ENCODE measurements around the gene ADAMTS13. TPM values are rescaled to one million over a fixed set of nuclear protein-coding genes. Genes with fewer than 3 reads are reported as not detected.
"Not testable (repeated sequence)": the region's sequence is repeated elsewhere in the genome, so short reads cannot be mapped to it uniquely, and the experiment has no call there.

ADAMTS13 gene
- polyA plus RNA-seq, 1 donor = 7.8 TPM

DNA sequence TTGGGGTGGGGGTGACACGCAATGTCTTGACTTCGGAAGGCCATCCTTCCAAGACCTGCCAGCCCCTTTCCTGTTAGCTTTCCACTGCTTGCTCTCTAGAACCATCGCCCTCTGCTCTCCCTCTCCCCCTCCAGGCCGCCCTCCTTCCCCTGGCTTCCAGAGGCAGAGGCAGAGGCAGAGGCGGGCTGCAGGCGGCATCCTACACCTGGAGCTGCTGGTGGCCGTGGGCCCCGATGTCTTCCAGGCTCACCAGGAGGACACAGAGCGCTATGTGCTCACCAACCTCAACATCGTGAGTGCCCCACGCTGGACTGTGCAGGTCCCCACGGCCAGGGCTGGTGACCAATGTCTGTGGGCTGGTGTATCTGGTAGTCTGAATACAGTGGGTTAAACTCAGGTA lies 2.0 kb downstream of the ADAMTS13 start:
- no peak for DNase-seq (ENCODE audit: low read depth)

DNA sequence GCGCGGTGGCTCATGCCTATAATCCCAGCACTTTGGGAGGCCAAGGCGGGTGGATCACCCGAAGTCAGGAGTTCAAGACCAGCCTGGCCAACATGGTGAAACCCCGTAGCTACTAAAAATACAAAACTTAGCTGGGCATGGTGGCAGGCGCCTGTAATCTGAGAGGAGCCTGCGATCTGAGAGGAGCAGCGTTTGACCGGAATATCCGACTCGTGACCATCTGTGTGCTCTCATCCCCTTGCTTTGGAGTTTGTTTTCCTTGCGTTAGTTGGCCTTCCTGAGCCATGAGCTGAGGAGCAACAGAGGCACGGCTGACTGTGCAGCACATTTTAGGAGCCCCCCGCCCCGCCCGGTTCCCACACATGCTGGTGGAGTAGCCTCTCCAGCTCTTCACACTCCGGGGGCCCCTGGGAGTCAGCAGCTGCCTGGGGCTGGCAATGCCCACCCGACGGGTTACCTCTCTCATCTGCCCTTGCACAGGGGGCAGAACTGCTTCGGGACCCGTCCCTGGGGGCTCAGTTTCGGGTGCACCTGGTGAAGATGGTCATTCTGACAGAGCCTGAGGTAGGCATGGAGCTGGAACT lies 3.0 kb downstream of the ADAMTS13 start:
- no peak for DNase-seq (ENCODE audit: low read depth)

DNA sequence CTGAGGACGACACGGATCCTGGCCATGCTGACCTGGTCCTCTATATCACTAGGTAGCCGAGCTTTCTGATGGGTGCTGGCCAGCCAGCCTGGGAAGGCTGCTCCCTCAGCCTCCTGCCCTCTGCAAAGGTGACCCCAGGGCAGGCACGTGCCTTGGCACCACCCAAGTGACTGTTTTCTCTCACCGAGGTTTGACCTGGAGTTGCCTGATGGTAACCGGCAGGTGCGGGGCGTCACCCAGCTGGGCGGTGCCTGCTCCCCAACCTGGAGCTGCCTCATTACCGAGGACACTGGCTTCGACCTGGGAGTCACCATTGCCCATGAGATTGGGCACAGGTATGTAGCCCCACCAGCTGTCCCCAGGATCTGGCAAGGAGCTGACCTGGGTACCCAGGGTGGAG lies 3.8 kb downstream of the ADAMTS13 start:
- no peak for DNase-seq (ENCODE audit: low read depth)

DNA sequence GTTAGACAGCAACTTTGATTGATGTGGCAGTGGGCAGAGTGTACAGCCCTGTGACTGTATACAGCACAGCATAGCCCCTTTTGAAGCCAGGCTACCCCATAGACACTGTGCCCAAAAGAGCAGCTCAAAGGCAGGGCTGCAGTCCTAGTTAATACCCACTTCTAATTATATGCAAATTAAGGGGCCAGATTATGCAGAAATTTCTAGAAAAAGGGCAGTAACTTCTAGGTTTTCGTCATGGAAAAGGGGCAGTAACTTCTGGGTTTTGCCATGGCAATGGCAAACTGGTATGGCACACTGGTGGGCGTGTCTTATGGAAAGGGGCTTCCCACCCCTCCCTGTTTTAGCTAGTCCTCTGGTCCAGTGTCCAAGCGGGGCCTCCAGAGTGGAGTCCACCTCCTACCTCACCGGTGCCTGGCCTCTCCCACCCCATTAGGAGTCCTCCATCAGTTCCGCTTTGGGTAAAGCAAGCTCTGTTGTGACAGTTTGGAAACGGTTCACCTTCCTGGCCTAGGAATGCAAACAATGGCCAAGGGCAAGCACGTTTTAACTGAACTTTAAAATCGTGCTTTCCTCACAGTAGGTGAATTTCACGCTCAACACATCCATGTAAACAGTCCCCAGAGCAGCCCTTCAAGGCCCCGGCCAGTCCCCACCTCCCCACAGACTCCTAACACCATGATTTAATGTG lies 5.6 kb downstream of the ADAMTS13 start:
- DNase-seq (ENCODE audit: low read depth) = no peak

DNA sequence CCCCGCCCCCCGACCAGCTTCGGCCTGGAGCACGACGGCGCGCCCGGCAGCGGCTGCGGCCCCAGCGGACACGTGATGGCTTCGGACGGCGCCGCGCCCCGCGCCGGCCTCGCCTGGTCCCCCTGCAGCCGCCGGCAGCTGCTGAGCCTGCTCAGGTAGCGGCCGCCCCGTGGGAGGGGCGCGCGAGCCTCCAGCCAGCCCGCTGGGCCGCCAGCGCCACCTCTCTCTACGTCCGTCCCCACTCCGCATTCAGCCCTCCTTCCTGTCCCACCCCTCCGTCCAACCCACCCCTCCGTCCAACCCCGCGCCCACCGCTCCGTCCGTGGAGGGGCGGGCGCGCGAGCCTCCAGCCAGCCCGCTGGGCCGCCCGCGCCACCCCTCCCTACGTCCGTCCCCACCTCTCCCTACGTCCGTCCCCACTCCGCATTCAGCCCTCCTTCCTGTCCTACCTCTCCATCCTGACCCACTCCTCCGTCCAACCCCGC lies 6.5 kb downstream of the ADAMTS13 start:
- no peak for DNase-seq (ENCODE audit: low read depth)

DNA sequence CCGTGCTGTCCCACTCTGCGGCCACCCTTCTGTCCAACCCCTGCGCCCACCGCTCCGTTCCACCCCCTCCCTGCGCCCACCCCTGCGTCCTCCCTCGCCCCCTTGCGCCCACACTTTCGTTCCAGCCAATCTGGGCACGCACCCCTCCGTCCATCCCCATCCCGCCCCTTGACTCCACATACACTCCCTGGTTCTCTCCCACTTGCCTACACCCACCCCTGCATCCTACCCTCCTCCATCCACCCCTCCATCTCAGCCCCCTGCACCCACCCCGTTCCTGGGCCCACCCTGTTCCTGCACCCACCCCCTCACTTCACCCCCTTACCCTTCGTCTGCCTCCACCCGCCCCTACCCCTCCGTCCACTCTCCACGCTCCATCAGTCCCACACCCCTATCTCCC lies 7.0 kb downstream of the ADAMTS13 start:
- no peak for DNase-seq (ENCODE audit: low read depth)

DNA sequence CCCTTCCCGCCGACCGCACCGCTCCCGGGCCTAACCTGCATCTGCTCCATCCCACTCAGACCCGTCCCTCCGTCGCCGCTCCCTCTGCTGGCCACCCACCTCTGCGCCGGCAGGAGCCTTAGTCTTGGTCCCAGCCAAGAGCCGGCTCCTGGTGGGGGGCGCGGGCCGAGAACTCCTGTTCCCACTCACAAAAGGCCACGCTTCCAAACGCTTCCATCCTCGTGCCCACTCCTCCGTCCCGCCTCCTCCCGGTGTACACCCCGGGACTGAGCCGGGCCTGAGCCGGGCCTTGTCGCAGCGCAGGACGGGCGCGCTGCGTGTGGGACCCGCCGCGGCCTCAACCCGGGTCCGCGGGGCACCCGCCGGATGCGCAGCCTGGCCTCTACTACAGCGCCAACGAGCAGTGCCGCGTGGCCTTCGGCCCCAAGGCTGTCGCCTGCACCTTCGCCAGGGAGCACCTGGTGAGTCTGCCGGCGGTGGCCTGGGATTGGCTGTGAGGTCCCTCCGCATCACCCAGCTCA lies 7.5 kb downstream of the ADAMTS13 start:
- DNase-seq (ENCODE audit: low read depth) = no peak

DNA sequence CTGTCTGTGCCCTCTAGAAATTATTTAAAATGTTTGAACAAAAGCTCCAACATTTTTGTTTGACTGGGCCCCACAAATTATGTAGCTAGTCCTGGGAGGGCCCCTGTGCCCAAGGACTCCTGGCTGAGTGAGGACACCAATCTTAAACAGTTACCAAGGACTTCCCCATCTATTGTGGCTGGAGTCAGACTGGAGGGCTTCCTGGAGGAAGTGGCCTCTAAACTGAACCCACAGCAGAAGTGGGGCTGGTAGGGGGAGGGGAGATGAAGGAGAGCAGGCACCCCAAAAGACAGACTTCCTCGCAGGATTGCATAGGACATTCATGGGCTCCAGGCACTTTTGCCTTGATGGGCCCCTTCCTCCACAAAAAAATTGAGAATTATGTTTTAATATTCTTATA lies 8.1 kb downstream of the ADAMTS13 start:
- no peak for DNase-seq (ENCODE audit: low read depth)

DNA sequence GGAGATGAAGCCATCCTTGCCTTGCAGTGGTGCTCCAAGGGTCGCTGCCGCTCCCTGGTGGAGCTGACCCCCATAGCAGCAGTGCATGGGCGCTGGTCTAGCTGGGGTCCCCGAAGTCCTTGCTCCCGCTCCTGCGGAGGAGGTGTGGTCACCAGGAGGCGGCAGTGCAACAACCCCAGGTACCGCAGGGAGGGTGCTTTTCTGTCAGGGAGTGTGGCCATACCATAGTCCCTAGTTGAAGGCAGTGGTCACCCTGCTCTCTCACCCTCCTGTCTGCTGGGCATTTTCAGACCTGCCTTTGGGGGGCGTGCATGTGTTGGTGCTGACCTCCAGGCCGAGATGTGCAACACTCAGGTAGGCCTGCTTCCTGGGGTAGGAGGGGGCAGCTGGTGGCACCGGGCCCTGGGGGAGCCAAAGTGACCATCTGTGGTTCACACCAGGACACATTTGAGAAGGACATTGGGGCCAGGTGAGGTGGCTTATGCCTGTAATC lies 11.2 kb downstream of the ADAMTS13 start:
- no peak for DNase-seq (ENCODE audit: low read depth)

DNA sequence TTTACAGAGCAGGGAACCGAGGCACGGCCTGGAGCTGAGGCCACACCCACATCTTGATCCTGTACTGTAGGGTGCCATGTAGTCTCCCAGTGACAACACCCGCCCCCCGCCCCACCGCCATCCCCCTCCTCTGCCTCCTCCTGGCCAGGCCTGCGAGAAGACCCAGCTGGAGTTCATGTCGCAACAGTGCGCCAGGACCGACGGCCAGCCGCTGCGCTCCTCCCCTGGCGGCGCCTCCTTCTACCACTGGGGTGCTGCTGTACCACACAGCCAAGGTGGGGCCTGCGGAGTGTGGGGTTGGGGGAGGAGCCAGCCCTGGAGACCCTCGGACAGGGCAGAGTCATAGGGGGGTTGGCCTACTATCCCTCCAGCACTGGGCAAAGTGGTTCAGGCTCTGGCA lies 14.5 kb downstream of the ADAMTS13 start:
- DNase-seq (ENCODE audit: low read depth) = no peak

DNA sequence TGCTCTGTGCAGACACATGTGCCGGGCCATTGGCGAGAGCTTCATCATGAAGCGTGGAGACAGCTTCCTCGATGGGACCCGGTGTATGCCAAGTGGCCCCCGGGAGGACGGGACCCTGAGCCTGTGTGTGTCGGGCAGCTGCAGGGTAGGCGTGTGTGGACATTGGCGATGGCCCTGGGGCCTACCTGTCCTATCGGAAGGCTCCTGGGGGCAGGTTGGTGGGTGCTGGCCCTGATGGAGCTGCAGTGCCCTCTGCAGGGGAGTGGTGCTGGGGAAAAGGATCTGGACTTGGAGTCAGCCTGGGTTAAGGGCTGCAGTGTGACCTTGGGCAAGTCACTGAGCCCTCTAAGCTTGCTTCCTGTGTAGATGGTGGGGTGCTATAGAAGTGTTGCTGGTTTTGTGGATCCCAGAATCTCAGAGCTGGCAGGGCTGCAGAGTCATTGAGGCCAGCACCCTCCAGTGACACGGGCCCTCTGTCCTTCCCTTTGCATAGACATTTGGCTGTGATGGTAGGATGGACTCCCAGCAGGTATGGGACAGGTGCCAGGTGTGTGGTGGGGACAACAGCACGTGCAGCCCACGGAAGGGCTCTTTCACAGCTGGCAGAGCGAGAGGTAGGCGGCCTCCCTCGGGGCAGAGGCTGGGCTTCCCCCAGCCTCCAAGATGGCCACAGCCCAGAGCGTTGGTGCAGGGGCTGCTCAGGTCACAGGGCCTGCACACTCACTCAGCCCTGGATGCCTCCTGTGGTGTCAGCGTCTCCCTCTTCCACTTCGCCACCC lies 15.8 kb downstream of the ADAMTS13 start:
- DNase-seq (ENCODE audit: low read depth) = no peak

DNA sequence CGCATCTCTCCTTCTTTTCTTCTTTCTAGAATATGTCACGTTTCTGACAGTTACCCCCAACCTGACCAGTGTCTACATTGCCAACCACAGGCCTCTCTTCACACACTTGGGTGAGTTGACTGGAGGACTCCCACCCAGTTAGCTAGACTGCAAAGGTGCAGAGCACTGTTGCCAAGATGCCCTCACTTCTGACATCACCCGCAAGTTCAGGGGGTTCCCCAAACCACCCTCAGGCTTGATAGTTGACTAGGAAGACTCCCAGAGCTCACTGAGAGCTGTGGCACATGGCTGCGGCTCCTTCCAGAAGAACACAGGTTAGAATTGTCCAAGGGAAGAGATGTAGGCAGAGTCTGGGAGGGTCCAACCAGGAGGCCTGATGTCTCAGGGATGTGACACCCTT lies 17.2 kb downstream of the ADAMTS13 start:
- DNase-seq (ENCODE audit: low read depth) = no peak

DNA sequence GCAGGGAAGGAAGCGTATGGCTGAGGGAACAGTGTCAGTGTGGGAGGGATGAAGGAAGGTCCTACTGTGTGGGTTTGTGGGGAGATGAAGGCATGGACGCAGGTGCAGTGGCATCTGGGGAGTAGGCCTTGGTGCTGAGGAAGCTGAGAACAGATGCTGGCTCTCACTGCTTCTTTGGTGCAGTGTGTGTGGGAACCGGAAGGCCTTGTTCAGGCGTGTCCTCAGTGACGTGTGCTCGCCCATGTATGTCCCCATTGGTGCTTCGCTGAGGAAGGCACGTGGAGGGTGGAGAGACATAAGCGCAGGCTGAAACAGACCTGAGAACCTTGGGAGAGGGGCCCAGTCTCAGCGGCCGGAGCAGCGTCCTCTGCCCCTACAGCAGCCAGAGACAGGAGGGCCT lies 18.7 kb downstream of the ADAMTS13 start:
- DNase-seq (ENCODE audit: low read depth) = no peak

DNA sequence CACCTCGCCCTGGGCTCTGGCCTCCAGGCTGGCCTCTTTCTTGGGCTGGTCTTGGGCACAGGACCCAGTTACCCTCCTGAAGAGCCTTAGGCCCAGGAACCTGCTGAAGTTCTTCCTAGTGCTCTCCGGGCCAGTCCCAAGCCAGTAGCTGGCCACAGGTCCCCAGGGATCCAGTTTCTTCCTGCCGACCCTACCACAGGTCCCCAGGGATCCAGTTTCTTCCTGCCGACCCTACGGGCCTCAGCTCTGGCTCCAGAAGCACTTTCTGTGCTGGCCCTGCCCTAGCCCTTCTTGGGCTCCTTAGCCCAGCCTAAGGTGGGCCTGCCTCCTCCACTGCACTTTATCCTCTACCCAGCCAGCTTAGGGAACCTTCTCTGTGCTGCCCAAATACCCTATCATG lies 19.4 kb downstream of the ADAMTS13 start:
- no peak for DNase-seq (ENCODE audit: low read depth)

DNA sequence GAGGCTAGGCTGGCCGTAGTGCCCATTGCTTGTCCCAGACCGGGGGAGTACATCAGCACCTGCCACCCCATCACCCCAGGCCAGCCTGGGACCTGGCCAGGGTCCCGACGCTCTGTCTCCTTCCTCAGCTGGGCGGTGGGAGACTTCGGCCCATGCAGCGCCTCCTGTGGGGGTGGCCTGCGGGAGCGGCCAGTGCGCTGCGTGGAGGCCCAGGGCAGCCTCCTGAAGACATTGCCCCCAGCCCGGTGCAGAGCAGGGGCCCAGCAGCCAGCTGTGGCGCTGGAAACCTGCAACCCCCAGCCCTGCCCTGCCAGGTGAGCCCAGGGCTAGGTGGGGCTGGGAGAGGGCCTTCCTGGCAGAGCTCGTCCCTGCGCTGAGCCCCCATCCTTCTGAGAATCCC lies 21.1 kb downstream of the ADAMTS13 start:
- no peak for DNase-seq (ENCODE audit: low read depth)

DNA sequence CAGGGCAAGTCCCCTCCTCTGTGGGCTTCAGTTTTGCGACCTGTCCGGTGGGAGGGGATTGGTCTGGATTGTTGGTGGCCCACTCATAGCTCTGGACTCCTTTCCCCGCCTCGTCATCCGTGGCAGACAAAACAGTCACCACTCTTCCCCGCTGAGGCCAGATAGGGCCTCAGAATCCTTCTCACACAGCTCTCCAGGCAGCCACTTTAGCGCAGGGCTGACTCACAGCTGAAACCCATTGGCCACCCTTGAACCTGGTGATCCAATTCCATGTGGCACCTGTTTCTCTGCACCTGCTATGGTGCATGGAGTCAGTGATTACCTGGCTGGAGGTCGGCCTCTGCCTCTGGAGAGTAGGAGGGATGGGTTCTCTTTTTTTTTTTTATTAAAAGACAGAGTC lies 21.8 kb downstream of the ADAMTS13 start:
- no peak for DNase-seq (ENCODE audit: low read depth)

DNA sequence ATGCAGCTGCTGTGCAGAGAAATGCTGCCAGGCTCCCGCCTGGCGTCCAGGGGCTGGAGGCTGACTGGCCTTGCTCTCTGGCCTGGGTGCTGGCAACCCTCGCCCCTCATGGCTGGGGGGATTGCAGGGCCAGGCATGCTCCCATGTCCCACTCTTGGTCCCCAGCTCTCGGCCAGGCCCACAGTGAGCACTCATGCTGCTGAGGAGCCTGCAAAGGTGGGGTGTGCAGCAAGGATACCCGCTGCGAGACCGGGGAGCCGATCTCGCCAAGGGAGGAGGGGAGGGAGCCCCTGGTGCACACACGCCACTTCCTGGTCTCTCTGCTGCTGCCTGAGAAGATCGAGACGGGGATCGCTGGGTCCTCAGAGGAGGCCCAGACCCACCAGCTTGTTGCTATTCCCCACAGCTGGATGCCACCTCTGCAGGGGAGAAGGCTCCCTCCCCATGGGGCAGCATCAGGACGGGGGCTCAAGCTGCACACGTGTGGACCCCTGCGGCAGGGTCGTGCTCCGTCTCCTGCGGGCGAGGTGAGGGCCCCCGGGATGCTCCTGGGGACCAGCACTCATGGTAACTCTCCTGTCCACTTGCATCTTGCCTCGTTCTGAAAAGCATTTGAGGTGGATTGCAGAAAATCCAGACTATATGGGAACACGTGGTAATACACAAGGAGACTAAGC lies 23.3 kb downstream of the ADAMTS13 start:
- no peak for DNase-seq (ENCODE audit: low read depth)

DNA sequence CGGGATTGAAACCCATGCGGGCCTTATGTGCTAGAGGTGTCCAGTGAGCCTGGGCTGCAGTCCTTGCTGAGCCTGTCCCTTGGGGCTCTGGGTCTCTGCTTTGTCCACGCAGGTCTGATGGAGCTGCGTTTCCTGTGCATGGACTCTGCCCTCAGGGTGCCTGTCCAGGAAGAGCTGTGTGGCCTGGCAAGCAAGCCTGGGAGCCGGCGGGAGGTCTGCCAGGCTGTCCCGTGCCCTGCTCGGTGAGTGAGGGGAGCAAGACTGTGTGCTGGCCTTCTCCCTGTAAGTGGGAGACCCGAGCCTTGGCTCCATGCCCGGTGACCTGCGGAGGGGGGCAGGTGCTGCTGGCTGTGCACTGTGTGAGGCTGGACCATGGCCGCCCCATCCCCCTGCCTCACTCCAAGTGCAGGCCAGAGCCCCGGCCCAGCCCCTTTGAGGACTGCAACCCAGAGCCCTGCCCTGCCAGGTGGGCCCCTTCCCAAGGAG lies 26.4 kb downstream of the ADAMTS13 start:
- no peak for DNase-seq (ENCODE audit: low read depth)

DNA sequence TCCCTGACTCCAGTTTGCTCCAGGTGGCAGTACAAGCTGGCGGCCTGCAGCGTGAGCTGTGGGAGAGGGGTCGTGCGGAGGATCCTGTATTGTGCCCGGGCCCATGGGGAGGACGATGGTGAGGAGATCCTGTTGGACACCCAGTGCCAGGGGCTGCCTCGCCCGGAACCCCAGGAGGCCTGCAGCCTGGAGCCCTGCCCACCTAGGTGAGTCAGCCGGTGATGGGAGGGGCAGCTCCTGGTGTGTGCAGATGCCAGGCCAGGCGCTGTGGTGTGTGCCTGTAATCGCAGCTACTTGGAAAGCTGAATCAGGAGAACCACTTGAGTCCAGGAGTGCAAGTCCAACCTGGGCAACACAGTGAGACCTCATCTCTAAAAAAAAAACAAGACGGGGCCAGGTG lies 27.6 kb downstream of the ADAMTS13 start:
- DNase-seq (ENCODE audit: low read depth) = no peak

DNA sequence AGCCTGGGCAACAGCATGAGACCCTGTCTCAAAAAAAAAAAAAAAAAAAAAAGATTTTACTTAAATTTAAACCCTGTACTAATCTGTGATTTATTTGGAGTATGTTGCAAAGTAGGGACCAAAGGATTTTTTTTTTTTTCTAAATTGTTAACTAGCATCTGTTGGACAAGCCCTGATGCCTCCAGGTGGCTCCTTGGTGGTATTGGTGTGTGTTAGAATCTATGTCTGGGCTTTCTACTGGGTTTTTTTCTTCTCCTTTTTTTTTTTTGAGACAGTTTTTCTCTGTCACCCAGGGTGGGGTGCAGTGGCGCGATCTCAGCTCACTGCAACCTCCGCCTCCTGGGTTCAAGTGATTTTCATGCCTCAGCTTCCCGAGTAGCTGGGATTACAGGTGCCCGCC lies 29.7 kb downstream of the ADAMTS13 start:
- DNase-seq (ENCODE audit: low read depth) = not testable (repeated sequence)

DNA sequence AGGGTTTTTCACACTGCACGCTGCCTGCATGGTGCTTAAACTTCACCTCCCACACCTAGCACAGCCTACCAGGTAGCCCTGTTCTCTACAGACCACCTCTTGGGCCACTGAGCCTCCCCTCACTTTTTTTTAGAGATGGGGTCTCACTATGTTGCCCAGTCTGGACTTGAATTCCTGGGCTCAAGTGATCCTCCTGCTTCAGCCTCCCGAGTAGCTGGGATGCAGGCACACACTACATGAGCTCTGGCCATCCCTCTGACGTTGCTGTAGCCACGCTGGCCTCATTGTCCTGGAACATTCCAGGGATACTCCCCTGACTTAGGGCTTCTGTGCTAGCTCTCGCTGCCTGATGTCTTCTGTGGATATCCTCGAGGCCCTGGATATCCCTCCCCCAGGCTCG lies 30.4 kb downstream of the ADAMTS13 start:
- no peak for DNase-seq (ENCODE audit: low read depth)

DNA sequence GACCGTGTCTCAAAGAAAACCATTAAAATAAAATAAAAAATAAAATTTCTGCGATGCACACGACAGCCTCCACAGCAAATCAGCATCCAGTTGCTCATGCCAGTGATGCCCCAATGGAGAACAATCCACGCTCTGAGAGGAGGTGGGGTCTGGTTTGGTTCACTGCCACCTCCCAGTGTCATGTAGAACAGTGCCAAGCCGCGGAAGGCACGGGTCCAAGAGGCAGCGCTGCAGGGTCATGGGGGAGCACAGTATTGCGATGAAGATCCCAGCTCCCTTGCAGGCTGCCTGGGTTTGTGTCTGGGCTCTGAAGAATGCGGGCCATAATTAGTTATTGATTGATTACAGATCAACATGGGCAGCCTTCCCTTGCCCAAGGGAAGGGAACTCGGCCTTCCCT lies 31.5 kb downstream of the ADAMTS13 start:
- no peak for DNase-seq (ENCODE audit: low read depth)
